MG63 (cell line): ENCODE measurements around the gene CLDN15. TPM values are rescaled to one million over a fixed set of nuclear protein-coding genes. Genes with fewer than 3 reads are reported as not detected.

ENCODE experiments used
- DNase-seq: peaks from one replicate; pipeline ENCODE4 v3.0.0-alpha.2; 2020
- H3K27me3 ChIP-seq: fragments of 250-450 bp; sonication (Bioruptor Pico); 2 replicates; pipeline ENCODE4 v1.5.1; 2020; ENCODE audit warnings: mild to moderate bottlenecking, moderate library complexity
- H3K36me3 ChIP-seq: fragments of 250-450 bp; sonication (Bioruptor Pico); 2 replicates; pipeline ENCODE4 v1.5.1; 2020; ENCODE audit warnings: mild to moderate bottlenecking, moderate library complexity
- H3K4me3 ChIP-seq: fragments of 250-450 bp; sonication (Bioruptor Pico); 2 replicates; pipeline ENCODE4 v1.5.1; 2020; ENCODE audit warnings: mild to moderate bottlenecking, moderate library complexity
- H3K9me3 ChIP-seq: fragments of 250-450 bp; sonication (Bioruptor Pico); 2 replicates; pipeline ENCODE4 v1.5.1; 2020; ENCODE audit warnings: mild to moderate bottlenecking, moderate library complexity
- total RNA-seq: library from RNA; depleted of rRNA; stranded (reverse); fragments of >200 nt; shearing (Covaris generic); gene quantifications from 2 replicates; pipeline ENCODE4 v1.2.3, GENCODE V29; 2014; ENCODE audit warnings: low replicate concordance; rRNA removed

CLDN15 gene
- total RNA-seq, 1 experiment from 2014 or later: 4.1 TPM

DNA sequence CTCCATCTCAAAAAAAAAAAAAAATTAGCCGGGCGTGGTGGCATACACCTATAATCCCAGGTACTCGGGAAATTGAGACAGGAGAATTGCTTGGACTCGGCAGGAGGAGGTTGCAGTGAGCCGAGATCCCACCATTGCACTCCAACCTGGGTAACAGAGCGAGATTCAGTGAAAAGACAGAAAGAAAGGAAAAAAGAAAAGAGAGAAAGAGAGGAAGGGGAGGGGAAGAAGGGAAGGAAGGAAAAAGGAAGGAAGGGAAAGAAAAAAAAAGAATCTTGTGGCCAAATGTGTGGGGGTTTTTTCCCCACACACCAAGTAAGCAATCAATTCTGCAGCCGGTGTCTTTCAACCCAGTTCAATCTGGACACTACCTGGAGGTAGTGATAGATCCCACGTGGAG is 48.5 kb downstream of the CLDN15 start:
- Histone ChIP-seq H3K4me3 (no peak overlapping the region), H3K9me3 (no peaks in the 10 kb centered on the region), H3K27me3 (no peaks in the 10 kb centered on the region), H3K36me3 (no peaks in the 10 kb centered on the region)
- DNase-seq: no peak

DNA sequence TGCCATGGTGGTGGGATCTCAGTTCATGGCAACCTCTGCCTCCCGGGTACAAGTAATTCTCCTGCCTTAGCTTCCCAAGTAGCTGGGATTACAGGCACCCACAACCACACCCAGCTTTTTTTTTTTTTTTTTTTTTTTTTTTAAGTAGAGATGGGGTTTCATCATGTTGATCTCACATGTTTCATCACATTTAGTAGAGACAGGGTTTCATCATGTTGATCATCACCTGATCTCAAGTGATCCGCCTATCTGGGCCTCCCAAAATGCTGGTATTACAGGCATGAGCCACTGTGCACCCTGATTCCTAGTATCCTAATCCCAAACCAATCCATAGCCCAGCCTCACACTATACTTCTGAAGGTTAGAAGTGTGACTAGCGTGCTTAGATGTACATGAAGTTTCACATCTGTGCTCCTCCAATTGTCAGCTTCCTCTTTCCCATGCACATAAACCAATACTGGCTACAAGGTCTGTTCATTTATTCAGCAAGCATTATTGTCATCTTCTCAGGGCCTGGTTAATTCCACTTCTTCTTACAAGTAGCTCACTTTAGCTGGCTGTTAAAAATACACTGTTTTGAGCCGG is 50.7 kb downstream of the CLDN15 start:
- no peaks in the 10 kb centered on the region for H3K36me3 ChIP-seq
- H3K27me3 ChIP-seq: no peaks in the 10 kb centered on the region
- no peak for DNase-seq
- no peaks in the 10 kb centered on the region for H3K9me3 ChIP-seq
- H3K4me3 ChIP-seq: no peak overlapping the region

DNA sequence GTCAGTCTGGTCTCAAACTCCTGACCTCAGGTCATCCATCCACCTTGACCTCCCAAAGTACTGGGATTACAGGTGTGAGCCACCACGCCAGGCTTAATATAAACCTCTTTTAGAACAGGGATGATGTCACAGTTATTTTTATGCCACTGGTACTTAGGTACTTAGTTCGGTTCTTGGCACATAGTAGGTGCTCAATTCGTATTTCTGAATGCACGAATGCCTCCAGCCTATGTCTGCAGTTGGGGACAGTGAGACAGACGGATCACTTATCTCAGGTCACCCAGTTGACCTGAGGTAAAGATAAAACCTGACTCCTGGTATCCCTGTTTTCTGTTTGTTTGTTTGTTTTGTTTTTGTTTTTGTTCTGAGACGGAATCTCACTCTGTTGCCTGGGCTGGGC is 51.4 kb downstream of the CLDN15 start:
- H3K9me3 ChIP-seq: no peaks in the 10 kb centered on the region
- H3K4me3 ChIP-seq: no peak overlapping the region
- H3K36me3 ChIP-seq: no peaks in the 10 kb centered on the region
- H3K27me3 ChIP-seq: no peaks in the 10 kb centered on the region
- no peak for DNase-seq

DNA sequence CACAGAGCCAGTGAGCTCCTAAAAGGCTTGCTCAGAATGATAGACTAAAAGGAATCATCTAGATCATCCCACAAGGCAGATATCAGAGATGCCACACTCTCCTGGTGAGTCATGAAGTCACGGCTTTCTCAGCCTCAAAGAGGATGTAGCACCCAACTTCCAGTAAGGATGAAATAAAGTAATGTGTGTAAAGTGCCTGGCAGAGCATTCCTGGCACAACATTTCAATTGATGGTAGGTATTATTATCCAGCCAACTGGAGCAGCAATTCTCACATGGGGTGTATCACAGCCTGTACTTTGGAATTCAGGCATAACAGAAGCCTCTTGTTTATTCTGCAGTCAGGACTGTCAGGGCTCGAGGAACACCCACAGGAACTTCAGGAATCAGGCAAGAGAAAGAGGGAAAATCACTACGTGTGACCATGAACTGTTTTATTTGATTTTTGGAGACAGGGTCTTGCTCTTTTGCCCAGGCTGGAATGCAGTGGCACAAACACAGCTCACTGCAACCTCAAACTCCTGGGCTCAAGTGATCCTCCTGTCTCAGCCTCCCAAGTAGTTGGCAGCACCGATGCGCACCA is 52.3 kb downstream of the CLDN15 start:
- no peaks in the 10 kb centered on the region for H3K36me3 ChIP-seq
- no peak for DNase-seq
- no peaks in the 10 kb centered on the region for H3K27me3 ChIP-seq
- no peaks in the 10 kb centered on the region for H3K9me3 ChIP-seq
- H3K4me3 ChIP-seq: no peak overlapping the region

Other genes with a start within 250 kb of the CLDN15 start
- not detected in 2 replicates for gene MUC17, start 217.7 kb downstream of the CLDN15 start, total RNA-seq
- gene TRIM56, start 152.3 kb downstream of the CLDN15 start, total RNA-seq: 2.3 and 25.4 TPM in 2 replicates
- 59.2 and 73.4 TPM in 2 replicates for gene SERPINE1, start 110.7 kb downstream of the CLDN15 start, total RNA-seq
- 153 and 159 TPM in 2 replicates for gene AP1S1, start 83.3 kb downstream of the CLDN15 start, total RNA-seq
- gene VGF, start 72.2 kb downstream of the CLDN15 start, total RNA-seq: 0.63 TPM in 1 of 2 replicates, not detected in the other
- gene NAT16, start 57.5 kb downstream of the CLDN15 start, total RNA-seq: not detected in 2 replicates
- gene MOGAT3, start 36.8 kb downstream of the CLDN15 start, total RNA-seq: not detected in 2 replicates
- gene PLOD3, start 20.2 kb downstream of the CLDN15 start, total RNA-seq: 25.6 and 53.1 TPM in 2 replicates
- gene ZNHIT1, start 19.6 kb downstream of the CLDN15 start, total RNA-seq: 42.4 and 64.6 TPM in 2 replicates
- 89.9 and 96.4 TPM in 2 replicates for gene FIS1, start 7.3 kb upstream of the CLDN15 start, total RNA-seq
- gene IFT22, start 84.0 kb upstream of the CLDN15 start, total RNA-seq: 15.6 and 21.1 TPM in 2 replicates
- gene COL26A1, start 125.1 kb upstream of the CLDN15 start, total RNA-seq: 1.2 TPM in 1 of 2 replicates, not detected in the other